HPDE6-E6E7 (cell line): ENCODE measurements around the gene RCSD1.
"Not testable (repeated sequence)": the region's sequence is repeated elsewhere in the genome, so short reads cannot be mapped to it uniquely, and the experiment has no call there.

Experiments
- DNase-seq: peaks from one replicate; pipeline ENCODE4 v3.0.0; 2011; ENCODE audit warnings: missing footprints; ENCODE audit errors: extremely low spot score

RCSD1 gene

GRCh38 chr1:167629681-167630567 lies at the start of gene RCSD1:
Gene RCSD1 (plus strand): TSS chr1:167630232. CDS start chr1:167630424, 192 bp downstream.
- DNase-seq, result no peak

GRCh38 chr1:167582064-167582463 lies 48.0 kb upstream of the RCSD1 start:
- DNase-seq, result no peak

GRCh38 chr1:167582722-167583121 lies 47.3 kb upstream of the RCSD1 start:
- no peak for DNase-seq

GRCh38 chr1:167584581-167584980 lies 45.5 kb upstream of the RCSD1 start:
- no peak for DNase-seq

GRCh38 chr1:167587342-167587741 lies 42.7 kb upstream of the RCSD1 start:
- DNase-seq, result no peak

- no peak for DNase-seq
These were observed 42.2 kb upstream of the RCSD1 start for GRCh38 chr1:167587872-167588271.

GRCh38 chr1:167588361-167588760 lies 41.7 kb upstream of the RCSD1 start:
- DNase-seq, result no peak

- DNase-seq, result no peak
These were observed 37.6 kb upstream of the RCSD1 start for GRCh38 chr1:167592475-167592874.

- DNase-seq, result no peak
These were observed 36.2 kb upstream of the RCSD1 start for GRCh38 chr1:167593860-167594259.

GRCh38 chr1:167594822-167595221 lies 35.2 kb upstream of the RCSD1 start:
- DNase-seq, result no peak

- no peak for DNase-seq
These were observed 30.0 kb upstream of the RCSD1 start for GRCh38 chr1:167599957-167600581.

- DNase-seq, result no peak
These were observed 28.3 kb upstream of the RCSD1 start for GRCh38 chr1:167601442-167602383.

GRCh38 chr1:167602840-167603239 lies 27.2 kb upstream of the RCSD1 start:
- DNase-seq, result no peak

GRCh38 chr1:167605576-167605975 lies 24.5 kb upstream of the RCSD1 start:
- DNase-seq, result no peak

- DNase-seq, result no peak
These were observed 18.0 kb upstream of the RCSD1 start for GRCh38 chr1:167611983-167612382.

- DNase-seq, result no peak
These were observed 17.2 kb upstream of the RCSD1 start for GRCh38 chr1:167612587-167613385.

- DNase-seq, result not testable (repeated sequence)
These were observed 16.0 kb upstream of the RCSD1 start for GRCh38 chr1:167613984-167614383.

- no peak for DNase-seq
These were observed 15.2 kb upstream of the RCSD1 start for GRCh38 chr1:167614851-167615250.

- no peak for DNase-seq
These were observed 13.5 kb upstream of the RCSD1 start for GRCh38 chr1:167616521-167616920.

GRCh38 chr1:167617153-167618147 lies 12.6 kb upstream of the RCSD1 start:
- DNase-seq, result peak; percentile 58
